GM12864 (cell line): ENCODE results near the gene RNF227.
A peak's percentile ranks its signal among the peaks of the same experiment; 100 is the strongest.

Experiments used
- DNase-seq: peaks from one replicate; pipeline ENCODE4 v3.0.0-alpha.2; 2011; ENCODE audit warnings: low read depth
- H3K4me3 ChIP-seq: 2 replicates; pipeline ENCODE4 v1.5.1; 2011; ENCODE audit warnings: mild to moderate bottlenecking, low read depth, low read length, control low read depth
- TF ChIP-seq, protein P1 (sequence below): IDR thresholded peaks from 2 replicates; pipeline ENCODE4 v1.5.1; 2011; ENCODE audit warnings: low read depth, mild to moderate bottlenecking, moderate library complexity, low read length, control low read depth, inconsistent platforms; ENCODE audit errors: missing control alignments

Gene RNF227

GRCh38 chr17:7885367-7886226 lies 30.5 kb downstream of the RNF227 start:
- H3K4me3 ChIP-seq, result peak overlapping the region; percentile 93
- TF ChIP-seq, protein P1, sequence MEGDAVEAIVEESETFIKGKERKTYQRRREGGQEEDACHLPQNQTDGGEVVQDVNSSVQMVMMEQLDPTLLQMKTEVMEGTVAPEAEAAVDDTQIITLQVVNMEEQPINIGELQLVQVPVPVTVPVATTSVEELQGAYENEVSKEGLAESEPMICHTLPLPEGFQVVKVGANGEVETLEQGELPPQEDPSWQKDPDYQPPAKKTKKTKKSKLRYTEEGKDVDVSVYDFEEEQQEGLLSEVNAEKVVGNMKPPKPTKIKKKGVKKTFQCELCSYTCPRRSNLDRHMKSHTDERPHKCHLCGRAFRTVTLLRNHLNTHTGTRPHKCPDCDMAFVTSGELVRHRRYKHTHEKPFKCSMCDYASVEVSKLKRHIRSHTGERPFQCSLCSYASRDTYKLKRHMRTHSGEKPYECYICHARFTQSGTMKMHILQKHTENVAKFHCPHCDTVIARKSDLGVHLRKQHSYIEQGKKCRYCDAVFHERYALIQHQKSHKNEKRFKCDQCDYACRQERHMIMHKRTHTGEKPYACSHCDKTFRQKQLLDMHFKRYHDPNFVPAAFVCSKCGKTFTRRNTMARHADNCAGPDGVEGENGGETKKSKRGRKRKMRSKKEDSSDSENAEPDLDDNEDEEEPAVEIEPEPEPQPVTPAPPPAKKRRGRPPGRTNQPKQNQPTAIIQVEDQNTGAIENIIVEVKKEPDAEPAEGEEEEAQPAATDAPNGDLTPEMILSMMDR, result no peak
- DNase-seq, result no peak

GRCh38 chr17:7884581-7885366 lies 31.3 kb downstream of the RNF227 start:
- no peak for DNase-seq
- TF ChIP-seq, protein P1, result no peak
- H3K4me3 ChIP-seq, result peak overlapping the region; percentile 93

DNA sequence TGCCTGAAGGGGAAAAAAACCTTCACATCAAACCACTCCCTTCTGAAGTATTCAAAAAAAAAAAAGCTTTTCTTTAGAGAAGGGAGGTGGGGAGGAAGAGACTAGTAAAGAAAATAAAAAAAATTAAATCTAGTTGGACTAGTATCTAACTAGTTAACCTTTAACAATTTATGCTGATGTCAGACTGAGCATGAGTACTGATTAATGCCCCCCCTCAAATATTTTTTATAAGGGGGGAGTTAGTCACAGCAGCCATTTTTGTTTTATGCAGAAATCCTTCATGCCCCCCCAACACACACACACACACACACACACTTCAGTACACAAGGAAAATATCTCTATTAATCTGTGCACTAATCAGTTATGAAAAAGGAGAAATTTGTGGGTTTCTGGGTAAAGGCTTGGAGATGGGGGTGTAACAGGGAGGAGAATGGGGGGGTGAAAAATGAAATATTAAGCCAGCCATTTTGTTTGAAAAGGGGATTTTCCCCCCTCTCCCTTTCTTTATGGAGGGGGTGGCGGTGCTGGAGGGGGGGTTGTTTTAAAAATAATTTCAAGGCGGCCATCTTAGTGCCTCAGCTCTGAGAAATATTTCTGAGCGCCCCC lies 32.2 kb downstream of the RNF227 start:
- peak overlapping the region; percentile 6; the same call in 1 of the 2 replicates for H3K4me3 ChIP-seq
- DNase-seq, result no peak
- TF ChIP-seq, protein P1, result no peak

GRCh38 chr17:7882629-7883028 lies 33.5 kb downstream of the RNF227 start:
- DNase-seq, result no peak
- no peak overlapping the region for H3K4me3 ChIP-seq
- TF ChIP-seq, protein P1, result no peak

DNA sequence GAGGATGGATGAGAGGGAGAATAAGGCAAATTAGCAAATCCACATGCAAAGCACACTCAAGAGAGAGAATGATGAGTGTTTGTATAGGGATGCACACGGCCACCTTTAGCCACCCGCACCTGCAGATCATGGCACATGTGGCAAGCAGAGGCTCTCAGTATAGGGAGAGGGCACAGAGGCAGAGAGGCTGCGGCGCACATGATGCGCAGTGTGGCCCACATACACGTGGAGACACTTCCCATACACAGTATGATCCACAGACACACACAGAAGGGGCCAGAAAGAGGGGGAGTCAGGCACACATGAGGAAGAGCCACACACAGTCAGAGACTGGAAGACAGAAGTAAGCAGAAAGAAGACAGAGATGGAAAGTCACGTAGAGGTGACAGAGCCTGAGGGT lies 34.0 kb downstream of the RNF227 start:
- DNase-seq, result no peak
- H3K4me3 ChIP-seq, result no peak overlapping the region
- TF ChIP-seq, protein P1, result no peak

- H3K4me3 ChIP-seq, result no peak overlapping the region
- DNase-seq, result no peak
- TF ChIP-seq, protein P1, result no peak
Measured at GRCh38 chr17:7881276-7882054, 34.6 kb downstream of the RNF227 start.
